UCSD-AML1 (cell line): ENCODE data around the gene CC2D1A.

Experiments
- DNase-seq: peaks from one replicate; lab custom pipeline; 2025; ENCODE audit not compliant: unreplicated experiment; lab: John Stamatoyannopoulos, UW

Gene CC2D1A

DNA sequence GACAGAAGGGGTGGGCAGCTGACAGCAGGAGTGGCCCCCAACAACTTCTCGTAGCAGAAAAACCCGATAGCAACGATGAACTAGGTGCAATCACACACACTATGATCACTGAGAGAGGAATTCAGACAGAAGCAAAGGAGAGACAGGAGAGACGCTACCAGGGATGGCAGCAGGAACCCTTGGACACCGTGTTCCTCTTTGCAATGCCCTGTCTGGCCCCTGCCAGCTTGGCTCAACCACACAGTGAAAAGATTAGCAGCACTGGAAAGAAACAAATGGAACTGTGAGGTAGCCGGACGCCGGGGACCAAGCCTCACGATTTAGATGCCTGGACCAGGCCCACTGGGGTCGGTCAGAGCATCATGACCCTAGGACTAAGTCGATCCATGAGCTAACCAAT, 69.9 kb downstream of the CC2D1A start:
- no peak for DNase-seq

DNA sequence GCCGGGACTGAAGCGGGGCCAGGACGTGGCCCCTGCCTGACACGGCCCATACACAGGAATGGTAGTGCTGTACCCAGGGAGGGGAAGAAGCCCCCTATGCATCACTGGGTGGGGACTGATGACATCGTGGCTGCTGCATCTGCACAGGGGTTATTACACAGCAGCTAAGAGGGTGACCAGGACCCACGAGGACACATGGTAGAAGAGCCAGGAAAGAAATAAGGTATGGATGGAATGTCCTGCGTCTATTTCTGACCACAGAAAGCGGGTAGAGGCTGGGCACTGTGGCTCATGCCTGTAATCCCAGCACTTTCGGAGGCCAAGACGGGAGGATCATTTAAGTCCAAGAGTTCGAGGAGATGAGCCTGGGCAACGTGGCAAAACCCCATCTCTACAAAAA, 70.4 kb downstream of the CC2D1A start:
- no peak for DNase-seq

DNA sequence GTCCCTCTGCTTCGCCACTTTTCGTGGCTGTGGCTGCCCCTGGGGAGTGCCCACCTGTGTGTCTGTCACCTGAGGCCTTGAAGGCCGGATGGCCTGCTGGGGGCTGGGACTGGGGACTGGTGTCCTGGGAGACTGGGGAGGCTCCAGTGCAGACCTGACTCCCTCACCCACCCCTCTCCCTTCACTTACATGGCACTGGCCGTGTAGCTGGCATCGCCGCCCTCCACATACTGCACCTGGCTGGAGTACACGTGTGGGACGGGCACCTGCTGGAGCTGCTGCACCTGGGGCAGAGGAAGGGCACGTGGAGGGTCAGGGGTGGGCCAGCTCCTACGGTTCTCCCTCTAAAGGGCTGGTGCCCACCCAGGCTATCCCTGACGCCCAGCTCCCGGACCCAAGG, 71.8 kb downstream of the CC2D1A start:
- no peak for DNase-seq

DNA sequence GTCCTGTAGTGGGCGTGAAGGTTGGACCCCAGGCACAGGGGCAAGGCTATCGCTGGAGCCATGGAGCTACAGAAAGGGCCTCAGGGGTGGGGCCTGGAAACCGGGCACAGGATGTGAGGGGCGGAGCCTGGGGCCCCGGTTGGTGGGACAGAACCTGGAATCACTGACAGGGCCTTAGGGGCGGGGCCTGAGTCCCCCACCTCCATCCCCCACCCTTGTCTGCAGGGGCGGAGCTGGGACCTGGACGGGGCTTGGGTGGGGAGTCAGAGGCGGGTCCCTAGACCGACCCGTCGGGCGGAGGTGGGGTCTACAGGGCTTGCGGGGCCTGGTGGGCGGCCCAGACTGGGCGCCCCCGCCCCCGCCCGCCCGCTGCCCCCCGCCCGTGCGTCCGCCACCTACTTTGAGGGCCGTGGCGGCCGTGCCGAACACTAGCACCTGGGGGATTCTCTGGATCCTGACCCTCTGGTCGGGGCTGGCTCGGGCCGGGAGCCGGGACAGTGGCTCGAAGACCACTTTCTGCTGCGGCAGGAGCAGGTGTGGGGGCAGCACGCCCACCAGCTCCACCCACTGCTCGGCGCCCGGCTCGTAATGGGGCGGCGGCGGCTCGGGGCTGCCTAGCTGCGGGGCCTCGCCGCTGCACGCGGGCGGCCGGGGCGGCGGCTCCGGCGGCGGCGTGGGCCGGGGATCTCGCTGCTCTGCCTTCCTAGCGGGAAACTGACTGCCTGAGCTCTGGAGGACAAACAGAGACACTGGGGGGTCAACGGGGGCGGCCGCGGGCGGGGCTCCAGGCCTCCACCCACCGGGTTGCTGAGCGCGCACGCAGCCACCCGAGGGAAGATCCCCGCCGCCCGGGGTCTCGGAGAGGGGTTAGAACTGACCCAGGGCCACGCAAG, 72.6 kb downstream of the CC2D1A start:
- peak; percentile 38 for DNase-seq

DNA sequence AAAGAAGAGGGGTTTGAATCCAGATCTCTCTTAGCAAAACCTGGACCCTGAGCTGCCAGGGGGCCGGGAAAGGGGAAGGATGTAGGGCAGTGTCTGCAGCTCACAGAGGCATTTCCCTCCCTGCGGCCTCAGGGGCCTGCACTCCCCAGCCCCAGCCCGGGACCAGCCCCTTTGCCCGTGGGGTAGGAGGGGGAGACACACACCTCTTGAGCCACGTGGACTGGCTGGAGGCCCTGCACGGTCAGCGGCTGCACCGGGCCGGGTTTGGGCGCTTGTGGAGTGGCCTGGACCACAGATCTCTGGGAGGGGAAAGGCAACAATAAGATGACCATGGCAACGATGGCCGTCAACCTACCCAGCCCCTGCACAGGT, 73.2 kb downstream of the CC2D1A start:
- DNase-seq, result peak; percentile 40

DNA sequence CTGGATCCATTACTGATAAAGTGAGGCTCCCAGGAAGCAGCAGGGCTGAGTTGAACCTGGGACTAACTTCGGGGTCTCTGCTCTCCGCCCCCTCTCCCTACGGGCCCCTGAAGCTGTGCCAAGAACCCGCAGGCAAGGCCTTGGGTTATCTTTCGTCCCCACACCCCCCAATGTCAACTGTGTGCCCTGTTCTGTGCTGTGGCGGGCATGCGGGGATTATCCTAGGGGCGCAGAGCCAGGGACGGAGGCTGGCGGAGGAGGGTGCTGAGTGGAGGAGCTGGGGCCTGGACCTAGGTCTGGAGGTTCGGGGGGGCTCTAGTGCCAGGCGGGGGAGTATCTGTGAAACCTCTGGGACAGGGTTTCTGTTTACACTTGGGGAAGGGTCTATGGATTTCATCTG, 73.7 kb downstream of the CC2D1A start:
- DNase-seq, result no peak

DNA sequence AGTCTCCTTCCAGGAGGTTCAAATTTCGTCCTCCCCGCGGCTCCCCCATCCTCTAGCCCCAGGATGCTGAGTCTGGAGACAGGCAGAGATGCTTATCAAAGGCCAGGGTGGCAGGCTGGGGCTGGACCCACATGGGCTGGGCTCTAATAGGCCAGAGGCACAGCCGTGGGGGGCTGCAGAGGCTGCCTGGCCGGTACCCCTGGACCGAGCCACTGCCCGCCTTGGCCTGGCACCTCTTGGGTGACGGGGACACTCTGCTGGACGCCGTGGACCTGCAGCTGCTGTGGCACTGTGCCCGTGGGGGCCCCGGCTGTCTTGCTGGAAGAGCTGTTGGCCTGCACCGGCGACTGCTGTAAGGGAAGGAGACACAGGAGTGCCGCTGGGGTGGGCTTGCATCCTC, 74.3 kb downstream of the CC2D1A start:
- DNase-seq, result no peak
